ENCODE data around the gene FMNL2.

The FMNL2 gene

DNA sequence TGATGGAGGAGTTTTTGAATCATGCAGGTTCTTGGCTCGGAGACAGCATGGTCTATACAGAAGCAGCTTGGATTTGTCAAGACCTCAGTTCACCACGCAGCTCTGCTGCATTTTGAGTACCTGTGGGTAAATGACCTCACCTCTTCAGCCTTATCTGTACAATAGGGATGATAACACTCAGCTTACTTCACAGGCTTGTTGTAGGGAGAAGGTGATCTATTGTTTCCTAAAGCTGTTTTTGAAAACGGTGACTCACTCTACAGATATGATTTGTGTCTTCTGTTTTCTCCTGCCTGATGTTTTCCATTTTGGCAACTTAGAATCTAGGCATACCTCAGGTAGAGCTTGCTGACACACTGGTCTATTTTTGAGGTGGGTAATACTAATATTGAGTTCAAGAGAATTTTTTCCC lies 80.3 kb downstream of the FMNL2 start:
- Histone ChIP-seq H3K9me3 (ENCODE audit: control insufficient read depth, low read length) (no peaks in the 10 kb centered on the region), H3K4me1 (ENCODE audit: control insufficient read depth, insufficient read depth, low read length, poor library complexity, severe bottlenecking) (peaks cover 40% of the 10 kb centered on the region), H3K4me3 (ENCODE audit: extremely low read depth, insufficient read depth, low read length, poor library complexity, severe bottlenecking) (no peak overlapping the region), H3K27ac (ENCODE audit: low read depth, low read length, severe bottlenecking) (no peak overlapping the region), H3K36me3 (ENCODE audit: control insufficient read depth, insufficient read depth, low read length) (no peaks in the 10 kb centered on the region)
- WGBS, 2 experiments (ENCODE audit: insufficient coverage in 2 of 2) = 83 to 94% methylated on average over 2 of the region's 3 CpGs

DNA sequence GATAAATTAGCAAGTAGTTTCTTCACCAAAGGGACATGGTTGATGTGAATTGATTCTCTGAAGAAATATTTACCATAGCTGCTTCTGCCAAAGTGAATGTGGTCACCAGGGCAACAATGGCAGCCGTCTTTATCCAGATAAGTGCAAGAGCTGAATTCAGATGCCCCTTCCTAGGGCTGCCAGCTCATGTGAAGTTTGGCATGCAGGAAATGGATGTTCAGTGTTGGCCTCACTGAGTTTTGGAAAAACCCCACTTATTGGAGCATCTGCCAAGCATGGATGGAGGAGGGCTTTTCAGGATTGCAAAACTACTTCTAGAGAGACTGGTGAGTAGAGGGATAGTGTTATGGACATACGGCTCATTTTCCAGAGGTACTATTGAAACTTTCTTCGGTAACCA lies 80.8 kb downstream of the FMNL2 start:
- no peaks in the 10 kb centered on the region for H3K9me3 ChIP-seq (ENCODE audit: control insufficient read depth, low read length)
- no peak overlapping the region for H3K27ac ChIP-seq (ENCODE audit: low read depth, low read length, severe bottlenecking)
- H3K4me3 ChIP-seq (ENCODE audit: extremely low read depth, insufficient read depth, low read length, poor library complexity, severe bottlenecking) = no peak overlapping the region
- peaks cover 40% of the 10 kb centered on the region for H3K4me1 ChIP-seq (ENCODE audit: control insufficient read depth, insufficient read depth, low read length, poor library complexity, severe bottlenecking)
- WGBS, 2 experiments (ENCODE audit: insufficient coverage in 2 of 2) = 96 to 100% methylated on average over 1 to 3 of the region's 3 CpGs
- no peaks in the 10 kb centered on the region for H3K36me3 ChIP-seq (ENCODE audit: control insufficient read depth, insufficient read depth, low read length)

DNA sequence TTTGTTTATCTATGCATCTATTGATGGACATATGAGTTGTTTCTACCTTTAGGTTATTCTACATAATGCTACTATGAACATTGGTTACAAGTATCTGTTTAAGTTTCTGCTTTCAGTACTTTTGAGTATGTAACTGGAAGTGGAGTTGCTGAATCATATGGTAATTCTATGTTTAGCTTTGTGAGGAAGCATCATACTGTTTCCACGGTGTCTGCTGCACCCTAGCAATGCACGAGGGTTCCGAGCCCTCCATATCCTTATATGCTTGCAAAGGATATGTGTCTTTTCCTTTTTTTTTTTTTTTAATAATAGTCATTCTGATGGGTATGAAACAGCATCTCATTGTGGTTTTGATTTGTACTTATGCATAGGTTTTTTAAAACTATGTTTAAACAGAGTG lies 83.7 kb downstream of the FMNL2 start:
- peaks cover 48% of the 10 kb centered on the region for H3K4me1 ChIP-seq (ENCODE audit: control insufficient read depth, insufficient read depth, low read length, poor library complexity, severe bottlenecking)
- H3K36me3 ChIP-seq (ENCODE audit: control insufficient read depth, insufficient read depth, low read length) = no peaks in the 10 kb centered on the region
- H3K4me3 ChIP-seq (ENCODE audit: extremely low read depth, insufficient read depth, low read length, poor library complexity, severe bottlenecking) = no peak overlapping the region
- no peak overlapping the region for H3K27ac ChIP-seq (ENCODE audit: low read depth, low read length, severe bottlenecking)
- H3K9me3 ChIP-seq (ENCODE audit: control insufficient read depth, low read length) = no peaks in the 10 kb centered on the region
- WGBS, 2 experiments (ENCODE audit: insufficient coverage in 2 of 2) = 80 to 100% methylated on average over 1 of the region's 3 CpGs

DNA sequence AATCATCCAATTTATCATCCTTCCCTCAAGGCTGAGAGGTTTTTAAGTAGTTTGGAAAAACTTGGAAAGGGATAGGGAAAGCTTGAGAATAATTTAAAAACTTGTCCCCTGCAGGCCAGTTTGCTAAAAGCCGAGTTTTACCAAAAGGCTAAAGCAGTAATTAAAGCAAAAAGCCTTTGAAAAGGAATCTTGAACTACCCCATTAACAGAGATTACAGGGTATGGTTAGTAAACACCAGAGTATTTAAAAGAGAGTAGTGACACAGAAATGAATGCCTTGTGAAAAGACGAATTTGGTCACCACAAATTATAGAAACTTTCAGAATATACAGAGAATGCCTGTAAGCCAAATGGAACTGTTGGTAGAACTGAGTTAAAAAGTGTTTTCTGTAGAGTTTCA lies 85.0 kb downstream of the FMNL2 start:
- H3K4me3 ChIP-seq (ENCODE audit: extremely low read depth, insufficient read depth, low read length, poor library complexity, severe bottlenecking) = no peak overlapping the region
- no peaks in the 10 kb centered on the region for H3K9me3 ChIP-seq (ENCODE audit: control insufficient read depth, low read length)
- no peaks in the 10 kb centered on the region for H3K36me3 ChIP-seq (ENCODE audit: control insufficient read depth, insufficient read depth, low read length)
- WGBS, 2 experiments (ENCODE audit: insufficient coverage in 2 of 2) = no CpG with 5 or more reads among the region's 2 CpGs
- H3K27ac ChIP-seq (ENCODE audit: low read depth, low read length, severe bottlenecking) = no peak overlapping the region
- H3K4me1 ChIP-seq (ENCODE audit: control insufficient read depth, insufficient read depth, low read length, poor library complexity, severe bottlenecking) = peaks cover 43% of the 10 kb centered on the region

DNA sequence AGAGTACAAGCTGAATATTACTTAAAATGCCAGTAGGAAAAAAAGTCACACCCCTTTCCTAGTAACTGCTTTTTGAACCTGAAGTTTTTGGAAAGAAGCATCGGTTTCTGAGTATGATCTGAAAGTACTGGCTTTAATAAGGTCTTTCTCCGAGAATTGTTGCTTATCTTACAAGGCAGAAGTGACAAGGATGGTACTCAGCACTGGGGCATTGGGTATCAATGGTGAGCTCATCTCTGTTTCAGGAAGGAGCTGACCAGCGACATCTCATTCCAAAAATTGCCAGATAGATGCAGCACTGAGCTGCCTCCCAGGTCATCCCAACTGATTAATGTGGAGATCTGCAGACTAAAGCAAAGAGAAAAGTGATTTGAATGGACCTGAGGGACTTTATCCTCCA lies 85.4 kb downstream of the FMNL2 start:
- whole genome bisulfite sequencing, 2 experiments (ENCODE audit: insufficient coverage in 2 of 2) = 81 to 88% methylated on average over 3 of the region's 3 CpGs
- no peak overlapping the region for H3K27ac ChIP-seq (ENCODE audit: low read depth, low read length, severe bottlenecking)
- H3K9me3 ChIP-seq (ENCODE audit: control insufficient read depth, low read length) = no peaks in the 10 kb centered on the region

DNA sequence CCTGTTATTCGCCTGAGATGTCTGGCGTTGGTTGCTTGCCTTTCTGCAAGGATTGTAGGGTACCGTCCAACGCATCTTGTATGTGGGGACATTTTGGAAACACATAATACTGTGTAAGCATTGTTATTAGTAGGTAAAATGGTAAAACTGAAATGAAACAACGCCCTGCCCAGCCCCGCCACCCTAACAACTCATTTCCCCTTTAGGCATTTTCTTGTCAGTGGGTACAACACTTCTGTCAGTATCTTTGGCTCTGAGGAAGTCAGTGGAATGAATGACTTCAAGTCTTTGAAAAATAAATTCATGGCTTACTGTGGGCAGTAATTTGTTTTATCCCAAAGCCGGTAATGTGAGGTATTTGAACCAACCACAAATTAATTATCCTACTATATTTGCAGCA lies 86.0 kb downstream of the FMNL2 start:
- H3K4me3 ChIP-seq (ENCODE audit: extremely low read depth, insufficient read depth, low read length, poor library complexity, severe bottlenecking) = no peak overlapping the region
- peak overlapping the region; percentile 70 for H3K27ac ChIP-seq (ENCODE audit: low read depth, low read length, severe bottlenecking)
- no peaks in the 10 kb centered on the region for H3K9me3 ChIP-seq (ENCODE audit: control insufficient read depth, low read length)
- WGBS, 2 experiments (ENCODE audit: insufficient coverage in 2 of 2) = 81 to 100% methylated on average over 2 to 4 of the region's 7 CpGs
- H3K36me3 ChIP-seq (ENCODE audit: control insufficient read depth, insufficient read depth, low read length) = no peaks in the 10 kb centered on the region
- peaks cover 36% of the 10 kb centered on the region for H3K4me1 ChIP-seq (ENCODE audit: control insufficient read depth, insufficient read depth, low read length, poor library complexity, severe bottlenecking)

More for the DNA sequence above, 85.4 kb downstream of the FMNL2 start:
- Histone ChIP-seq H3K4me1 (ENCODE audit: control insufficient read depth, insufficient read depth, low read length, poor library complexity, severe bottlenecking) (peaks cover 39% of the 10 kb centered on the region), H3K4me3 (ENCODE audit: extremely low read depth, insufficient read depth, low read length, poor library complexity, severe bottlenecking) (no peak overlapping the region), H3K36me3 (ENCODE audit: control insufficient read depth, insufficient read depth, low read length) (no peaks in the 10 kb centered on the region)

DNA sequence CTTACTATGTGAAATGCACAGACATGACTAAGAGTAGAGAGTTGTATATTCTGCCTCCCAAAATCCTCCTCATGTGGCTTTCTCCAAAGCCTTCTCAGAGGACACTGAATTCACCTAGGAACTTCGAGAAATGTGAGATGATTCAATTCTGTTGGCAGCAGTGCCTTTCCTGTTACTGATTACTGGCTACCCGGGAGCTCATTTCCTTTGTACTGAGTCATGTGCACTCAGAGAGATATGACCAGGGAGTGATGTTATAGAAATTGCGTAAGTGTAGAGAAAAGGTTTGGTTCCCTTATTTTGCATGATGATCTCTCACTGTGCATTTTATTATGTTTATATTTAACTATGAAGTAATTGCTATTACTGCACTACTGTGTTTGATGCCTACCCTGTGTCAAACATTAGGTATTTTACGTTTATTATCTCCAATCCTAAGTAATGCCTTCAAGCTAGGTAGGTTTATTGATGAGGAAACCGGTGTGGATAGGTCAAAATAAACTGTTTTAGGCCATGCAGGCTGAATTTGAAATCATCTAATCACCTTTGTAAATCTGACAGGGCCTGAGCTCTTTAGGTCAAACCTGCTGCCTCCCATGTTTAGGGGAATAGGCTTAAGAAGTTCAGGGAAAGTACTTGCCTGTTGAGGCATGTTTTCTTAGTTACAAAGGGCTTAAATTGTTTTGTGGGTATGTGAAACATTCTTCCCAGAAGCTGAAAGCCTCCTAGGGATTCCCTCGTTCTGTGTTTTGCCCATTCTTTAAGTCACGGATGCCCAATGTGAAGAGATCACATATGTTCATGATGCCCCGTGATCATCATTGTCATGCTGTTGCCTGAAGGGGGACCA lies 86.8 kb downstream of the FMNL2 start:
- Histone ChIP-seq H3K27ac (ENCODE audit: low read depth, low read length, severe bottlenecking) (peak overlapping the region; percentile 70), H3K36me3 (ENCODE audit: control insufficient read depth, insufficient read depth, low read length) (no peaks in the 10 kb centered on the region), H3K4me3 (ENCODE audit: extremely low read depth, insufficient read depth, low read length, poor library complexity, severe bottlenecking) (no peak overlapping the region), H3K4me1 (ENCODE audit: control insufficient read depth, insufficient read depth, low read length, poor library complexity, severe bottlenecking) (peaks cover 39% of the 10 kb centered on the region), H3K9me3 (ENCODE audit: control insufficient read depth, low read length) (no peaks in the 10 kb centered on the region)
- 56 to 80% methylated on average over 4 to 7 of the region's 8 CpGs for WGBS, 2 experiments (ENCODE audit: insufficient coverage in 2 of 2)

DNA sequence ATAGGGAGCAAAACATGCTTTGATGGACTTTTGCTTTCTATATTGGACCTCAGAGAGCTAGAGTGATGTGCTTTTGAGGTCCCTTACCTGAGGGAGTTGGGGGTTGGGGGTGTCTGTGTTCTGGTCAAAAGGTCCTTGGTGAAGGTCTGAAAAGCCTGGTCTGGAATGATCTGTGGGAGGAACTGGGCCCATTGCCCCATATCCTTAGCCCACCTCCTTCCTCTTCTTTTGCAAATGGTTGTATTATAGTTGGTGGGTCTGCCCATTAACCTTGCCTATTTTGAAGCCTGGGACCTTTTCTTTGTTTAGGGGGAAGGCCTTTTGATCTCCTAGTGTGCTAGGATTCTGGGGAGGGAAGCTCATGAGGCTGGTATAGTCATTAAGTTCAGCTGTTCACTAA lies 88.7 kb downstream of the FMNL2 start:
- Histone ChIP-seq H3K4me1 (ENCODE audit: control insufficient read depth, insufficient read depth, low read length, poor library complexity, severe bottlenecking) (peaks cover 39% of the 10 kb centered on the region), H3K36me3 (ENCODE audit: control insufficient read depth, insufficient read depth, low read length) (no peaks in the 10 kb centered on the region)

DNA sequence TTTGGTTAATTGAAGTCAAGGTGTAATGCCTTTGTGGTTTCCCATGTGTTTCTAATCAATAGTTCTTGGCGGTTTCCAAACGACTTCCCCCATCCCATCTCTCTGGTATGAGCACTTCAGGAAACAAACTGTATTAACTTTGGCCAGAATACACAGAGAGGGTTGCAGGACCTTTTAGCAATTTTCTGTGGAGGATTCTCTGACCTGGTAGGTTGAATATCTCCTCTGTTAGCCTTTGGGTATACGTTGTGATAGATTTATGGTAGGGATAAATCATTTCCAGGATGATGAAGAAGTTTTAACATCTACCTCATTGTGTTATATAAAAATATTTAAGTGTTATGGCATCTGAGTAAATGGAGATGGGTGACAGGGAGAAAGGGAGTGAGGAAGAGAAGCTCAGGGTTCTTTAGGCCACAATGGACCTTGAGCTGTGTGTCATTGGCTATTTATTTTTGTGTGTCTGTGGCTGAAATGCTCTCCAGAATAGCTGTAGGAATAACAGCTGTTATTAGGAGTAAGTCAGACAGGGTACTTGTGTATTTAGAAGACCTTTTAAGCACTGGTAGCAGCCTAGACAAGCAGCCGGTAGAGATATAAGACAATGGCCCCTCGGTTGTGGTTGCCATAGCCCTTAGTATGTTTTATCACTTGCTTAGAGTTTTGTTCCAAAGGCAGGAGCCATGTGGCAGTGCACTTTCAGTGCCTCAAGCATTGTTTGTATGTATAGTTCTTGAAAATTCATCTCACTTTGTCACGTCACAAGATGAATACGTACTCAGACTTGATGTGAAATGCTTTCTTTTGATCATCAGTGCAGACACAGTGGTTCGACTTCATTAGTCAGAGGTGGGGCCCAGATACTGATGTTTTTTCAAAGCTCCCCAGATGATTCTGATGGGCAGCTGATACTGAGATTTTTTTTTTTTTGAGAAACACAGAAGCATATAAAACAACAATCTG lies 91.1 kb downstream of the FMNL2 start:
- Histone ChIP-seq H3K27ac (ENCODE audit: low read depth, low read length, severe bottlenecking) (no peak overlapping the region), H3K9me3 (ENCODE audit: control insufficient read depth, low read length) (no peaks in the 10 kb centered on the region), H3K4me3 (ENCODE audit: extremely low read depth, insufficient read depth, low read length, poor library complexity, severe bottlenecking) (no peak overlapping the region), H3K4me1 (ENCODE audit: control insufficient read depth, insufficient read depth, low read length, poor library complexity, severe bottlenecking) (peaks cover 21% of the 10 kb centered on the region), H3K36me3 (ENCODE audit: control insufficient read depth, insufficient read depth, low read length) (no peaks in the 10 kb centered on the region)
- 90 to 92% methylated on average over 5 of the region's 8 CpGs for WGBS, 2 experiments (ENCODE audit: insufficient coverage in 2 of 2)

More for the DNA sequence above, 88.7 kb downstream of the FMNL2 start:
- Histone ChIP-seq H3K27ac (ENCODE audit: low read depth, low read length, severe bottlenecking) (no peak overlapping the region), H3K9me3 (ENCODE audit: control insufficient read depth, low read length) (no peaks in the 10 kb centered on the region), H3K4me3 (ENCODE audit: extremely low read depth, insufficient read depth, low read length, poor library complexity, severe bottlenecking) (no peak overlapping the region)

DNA sequence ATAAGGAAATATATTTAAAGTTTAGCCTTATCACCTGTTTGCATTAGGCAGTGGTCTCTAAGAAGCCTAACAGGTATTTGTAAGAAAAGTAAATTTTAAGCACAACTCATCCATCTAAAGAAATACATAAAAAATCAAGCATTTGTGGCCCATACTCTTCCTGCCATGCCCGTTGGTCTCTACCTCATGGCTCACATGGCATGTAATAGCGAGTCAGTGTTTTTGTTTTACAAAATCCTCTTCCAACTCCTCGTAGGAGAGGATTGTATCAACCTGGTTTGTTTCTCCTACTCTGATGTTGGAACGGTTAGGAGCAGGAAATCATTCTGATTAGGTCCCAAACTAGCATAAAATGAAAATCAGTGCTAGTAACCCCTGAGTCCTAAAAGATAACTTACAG lies 91.8 kb downstream of the FMNL2 start:
- no peak overlapping the region for H3K27ac ChIP-seq (ENCODE audit: low read depth, low read length, severe bottlenecking)
- no peak overlapping the region for H3K4me3 ChIP-seq (ENCODE audit: extremely low read depth, insufficient read depth, low read length, poor library complexity, severe bottlenecking)
- no peaks in the 10 kb centered on the region for H3K9me3 ChIP-seq (ENCODE audit: control insufficient read depth, low read length)
- peaks cover 16% of the 10 kb centered on the region for H3K4me1 ChIP-seq (ENCODE audit: control insufficient read depth, insufficient read depth, low read length, poor library complexity, severe bottlenecking)
- no peaks in the 10 kb centered on the region for H3K36me3 ChIP-seq (ENCODE audit: control insufficient read depth, insufficient read depth, low read length)
- 86 to 100% methylated on average over 2 to 3 of the region's 4 CpGs for WGBS, 2 experiments (ENCODE audit: insufficient coverage in 2 of 2)

All from mesodermal cell (in vitro differentiated cells).